GM23338 (cell line): Measurements from ENCODE around the gene VPS36. TPM values are rescaled to one million over a fixed set of nuclear protein-coding genes. Genes with fewer than 3 reads are reported as not detected.

Experiments
- ATAC-seq: fragments of 200-7000 bp; cut with Tn5 transposase; 3 replicates; pipeline ENCODE4 v1.9.1; 2020
- DNase-seq: peaks from one replicate; pipeline ENCODE4 v3.0.0-alpha.2; 2015; ENCODE audit warnings: low spot score
- H2AFZ ChIP-seq: fragments of 200-600 bp; sonication (generic); 2 replicates; pipeline ENCODE4 v1.8.0; 2016; ENCODE audit warnings: antibody characterized with exemption, mild to moderate bottlenecking, moderate library complexity
- H3F3A ChIP-seq: fragments of 200-600 bp; sonication (generic); replicated peaks from 2 replicates; pipeline ENCODE4 v1.8.0; 2017; ENCODE audit warnings: antibody characterized with exemption, mixed run types, low read depth
- H3K27ac ChIP-seq: fragments of 200-600 bp; sonication (generic); 2 replicates; pipeline ENCODE4 v1.6.1; 2016; ENCODE audit warnings: low read depth
- H3K27me3 ChIP-seq: fragments of 200-600 bp; sonication (generic); 2 replicates; pipeline ENCODE4 v1.8.0; 2016; ENCODE audit warnings: mild to moderate bottlenecking, mixed run types, moderate library complexity; ENCODE audit not compliant: insufficient read depth
- H3K36me3 ChIP-seq: fragments of 200-600 bp; sonication (generic); 2 replicates; pipeline ENCODE4 v1.8.0; 2016; ENCODE audit warnings: mild to moderate bottlenecking; ENCODE audit not compliant: insufficient read depth
- H3K4me1 ChIP-seq: fragments of 200-600 bp; sonication (generic); 2 replicates; pipeline ENCODE4 v1.8.0; 2016; ENCODE audit warnings: mild to moderate bottlenecking, moderate library complexity; ENCODE audit not compliant: insufficient read depth
- H3K4me2 ChIP-seq: fragments of 200-600 bp; sonication (generic); 2 replicates; pipeline ENCODE4 v1.7.1; 2017; ENCODE audit warnings: mixed run types
- H3K4me3 ChIP-seq: fragments of 200-600 bp; sonication (generic); 2 replicates; pipeline ENCODE4 v1.6.1; 2016; ENCODE audit warnings: mixed run types
- H3K79me2 ChIP-seq: fragments of 200-600 bp; sonication (generic); replicated peaks from 2 replicates; pipeline ENCODE4 v1.8.0; 2017; ENCODE audit warnings: mild to moderate bottlenecking; ENCODE audit not compliant: insufficient read depth
- H3K9me2 ChIP-seq: fragments of 200-600 bp; sonication (generic); 2 replicates; pipeline ENCODE4 v1.8.0; 2017; ENCODE audit not compliant: insufficient read depth
- H4K20me1 ChIP-seq: fragments of 200-600 bp; sonication (generic); replicated peaks from 2 replicates; pipeline ENCODE4 v1.8.0; 2017; ENCODE audit warnings: mild to moderate bottlenecking; ENCODE audit not compliant: insufficient read depth
- H3K27ac Mint-ChIP-seq: 2 replicates; pipeline ENCODE4 v1.8.0; 2020; ENCODE audit warnings: inconsistent platforms, mild to moderate bottlenecking, moderate library complexity, mixed read lengths
- H3K27me3 Mint-ChIP-seq: 3 replicates; pipeline ENCODE4 v1.8.0; 2022; ENCODE audit warnings: low read depth, mild to moderate bottlenecking, moderate library complexity, mixed read lengths, inconsistent platforms; ENCODE audit not compliant: insufficient read depth, poor library complexity
- H3K36me3 Mint-ChIP-seq: 3 replicates; pipeline ENCODE4 v1.8.0; 2021; ENCODE audit warnings: low read depth, mild to moderate bottlenecking, inconsistent platforms, moderate library complexity, mixed read lengths
- H3K4me1 Mint-ChIP-seq: 3 replicates; pipeline ENCODE4 v1.8.0; 2020; ENCODE audit warnings: mild to moderate bottlenecking, inconsistent platforms, mixed read lengths
- H3K4me3 Mint-ChIP-seq: 3 replicates; pipeline ENCODE4 v1.8.0; 2021; ENCODE audit warnings: moderate library complexity, mild to moderate bottlenecking, inconsistent platforms, mixed read lengths
- H3K9me3 Mint-ChIP-seq: 3 replicates; pipeline ENCODE4 v1.8.0; 2020; ENCODE audit warnings: moderate library complexity, mild to moderate bottlenecking, inconsistent platforms, mixed read lengths
- CTCF ChIP-seq, 2 experiments: fragments of 200-600 bp in 1 of 2; sonication (generic) in 1 of 2; conservative IDR thresholded peaks; 2 replicates each; pipeline versions ENCODE4 v1.5.1 to v1.6.1; 2016 to 2017; ENCODE audit warnings: antibody characterized with exemption in 2 of 2, low read depth in 2 of 2, mild to moderate bottlenecking in 2 of 2, moderate library complexity in 1 of 2
- ETS1 ChIP-seq: IDR thresholded peaks from 2 replicates; pipeline ENCODE4 v1.6.1; 2016; ENCODE audit warnings: antibody characterized with exemption
- EZH2 ChIP-seq: fragments of 200-600 bp; sonication (generic); IDR thresholded peaks from one replicate; pipeline ENCODE4 v1.8.0; 2017; ENCODE audit warnings: antibody characterized with exemption, mild to moderate bottlenecking, low read depth; ENCODE audit not compliant: unreplicated experiment
- EZH2phosphoT487 ChIP-seq: fragments of 200-600 bp; sonication (generic); IDR thresholded peaks from one replicate; pipeline ENCODE4 v1.8.1; 2018; ENCODE audit warnings: antibody characterized with exemption; ENCODE audit not compliant: unreplicated experiment
- NANOG ChIP-seq: IDR thresholded peaks from 2 replicates; pipeline ENCODE4 v1.6.1; 2016; ENCODE audit warnings: antibody characterized with exemption, borderline replicate concordance
- POLR2AphosphoS5 ChIP-seq: IDR thresholded peaks from 2 replicates; pipeline ENCODE4 v1.6.1; 2016; ENCODE audit warnings: antibody characterized with exemption, low read depth
- STAT1 ChIP-seq: IDR thresholded peaks from one replicate; pipeline ENCODE4 v1.6.1; 2016; ENCODE audit warnings: antibody characterized with exemption; ENCODE audit not compliant: unreplicated experiment
- ZNF114 ChIP-seq: fragments of 250-450 bp; sonication (Bioruptor Pico); IDR thresholded peaks from 2 replicates; pipeline ENCODE4 v1.5.0; 2020; ENCODE audit warnings: mild to moderate bottlenecking, moderate library complexity
- ZNF331 ChIP-seq: fragments of 250-450 bp; sonication (Bioruptor Pico); IDR thresholded peaks from 2 replicates; pipeline ENCODE4 v1.5.0; 2020; ENCODE audit warnings: low read depth, mild to moderate bottlenecking, moderate library complexity
- polyA plus RNA-seq: library from polyadenylated mRNA; unstranded; fragments of >200 nt; fragmentation: Nextera tagmentation; extraction: Ambion mirVana; gene quantifications from 2 replicates; pipeline ENCODE4 v1.2.1, GENCODE V29; 2016
- total RNA-seq: library from RNA; depleted of rRNA; stranded (reverse); fragments of >200 nt; shearing (Covaris generic); gene quantifications from 2 replicates; pipeline ENCODE4 v1.2.3, GENCODE V29; 2014
- TF ChIP-seq, protein P1 (sequence below): IDR thresholded peaks from one replicate; pipeline ENCODE4 v1.6.1; 2018; ENCODE audit warnings: antibody characterized with exemption; ENCODE audit not compliant: unreplicated experiment

The VPS36 gene
- total and polyA plus RNA-seq, 2 experiments from 2014 or later: 28.9 to 36.2 TPM

- ATAC-seq: no peak
- peak; percentile 10 for DNase-seq
- H3K4me1 Mint-ChIP-seq: peaks cover 9% of the 10 kb centered on the region
- no peaks in the 10 kb centered on the region for H3K36me3 Mint-ChIP-seq
- H3K9me3 Mint-ChIP-seq: no peaks in the 10 kb centered on the region
- no peaks in the 10 kb centered on the region for H3K27me3 ChIP-seq
- no peak overlapping the region for H3K4me3 ChIP-seq
- no peak for TF ChIP-seq EZH2phosphoT487
- no peak for TF ChIP-seq POLR2AphosphoS5
- no peak for TF ChIP-seq ZNF331
- TF ChIP-seq, protein P1, sequence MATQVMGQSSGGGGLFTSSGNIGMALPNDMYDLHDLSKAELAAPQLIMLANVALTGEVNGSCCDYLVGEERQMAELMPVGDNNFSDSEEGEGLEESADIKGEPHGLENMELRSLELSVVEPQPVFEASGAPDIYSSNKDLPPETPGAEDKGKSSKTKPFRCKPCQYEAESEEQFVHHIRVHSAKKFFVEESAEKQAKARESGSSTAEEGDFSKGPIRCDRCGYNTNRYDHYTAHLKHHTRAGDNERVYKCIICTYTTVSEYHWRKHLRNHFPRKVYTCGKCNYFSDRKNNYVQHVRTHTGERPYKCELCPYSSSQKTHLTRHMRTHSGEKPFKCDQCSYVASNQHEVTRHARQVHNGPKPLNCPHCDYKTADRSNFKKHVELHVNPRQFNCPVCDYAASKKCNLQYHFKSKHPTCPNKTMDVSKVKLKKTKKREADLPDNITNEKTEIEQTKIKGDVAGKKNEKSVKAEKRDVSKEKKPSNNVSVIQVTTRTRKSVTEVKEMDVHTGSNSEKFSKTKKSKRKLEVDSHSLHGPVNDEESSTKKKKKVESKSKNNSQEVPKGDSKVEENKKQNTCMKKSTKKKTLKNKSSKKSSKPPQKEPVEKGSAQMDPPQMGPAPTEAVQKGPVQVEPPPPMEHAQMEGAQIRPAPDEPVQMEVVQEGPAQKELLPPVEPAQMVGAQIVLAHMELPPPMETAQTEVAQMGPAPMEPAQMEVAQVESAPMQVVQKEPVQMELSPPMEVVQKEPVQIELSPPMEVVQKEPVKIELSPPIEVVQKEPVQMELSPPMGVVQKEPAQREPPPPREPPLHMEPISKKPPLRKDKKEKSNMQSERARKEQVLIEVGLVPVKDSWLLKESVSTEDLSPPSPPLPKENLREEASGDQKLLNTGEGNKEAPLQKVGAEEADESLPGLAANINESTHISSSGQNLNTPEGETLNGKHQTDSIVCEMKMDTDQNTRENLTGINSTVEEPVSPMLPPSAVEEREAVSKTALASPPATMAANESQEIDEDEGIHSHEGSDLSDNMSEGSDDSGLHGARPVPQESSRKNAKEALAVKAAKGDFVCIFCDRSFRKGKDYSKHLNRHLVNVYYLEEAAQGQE: no peak
- no peak for TF ChIP-seq NANOG
- no peak for TF ChIP-seq ZNF114 (CRISPR knock-in tag)
- TF ChIP-seq CTCF (conservative IDR thresholded peaks at IDR 0.05; ENCODE audit: low read depth in 2 of 2): no peak
- no peak for TF ChIP-seq ETS1
- TF ChIP-seq STAT1: no peak
- no peak for TF ChIP-seq EZH2
- no peaks in the 10 kb centered on the region for H3K36me3 ChIP-seq
- H3K9me2 ChIP-seq: no peaks in the 10 kb centered on the region
- no peak overlapping the region for H3K4me3 Mint-ChIP-seq
- H3K4me2 ChIP-seq: no peak overlapping the region
- H3K27ac ChIP-seq: no peak overlapping the region
- no peak overlapping the region for H2AFZ ChIP-seq
- H3F3A ChIP-seq: no peaks in the 10 kb centered on the region
- peaks cover 15% of the 10 kb centered on the region; the same call in 1 of the 2 replicates for H4K20me1 ChIP-seq
- peaks cover 53% of the 10 kb centered on the region for H3K79me2 ChIP-seq
- peaks cover 3% of the 10 kb centered on the region for H3K27me3 Mint-ChIP-seq
- H3K27ac Mint-ChIP-seq: no peak overlapping the region
- peaks cover 11% of the 10 kb centered on the region; the same call in 1 of the 2 replicates for H3K4me1 ChIP-seq
Measured at GRCh38 chr13:52447815-52448552, 2.5 kb downstream of the VPS36 start.
